ENCODE results near the gene PTPRC.
A peak's percentile ranks its signal among the peaks of the same experiment; 100 is the strongest.

The PTPRC gene

DNA sequence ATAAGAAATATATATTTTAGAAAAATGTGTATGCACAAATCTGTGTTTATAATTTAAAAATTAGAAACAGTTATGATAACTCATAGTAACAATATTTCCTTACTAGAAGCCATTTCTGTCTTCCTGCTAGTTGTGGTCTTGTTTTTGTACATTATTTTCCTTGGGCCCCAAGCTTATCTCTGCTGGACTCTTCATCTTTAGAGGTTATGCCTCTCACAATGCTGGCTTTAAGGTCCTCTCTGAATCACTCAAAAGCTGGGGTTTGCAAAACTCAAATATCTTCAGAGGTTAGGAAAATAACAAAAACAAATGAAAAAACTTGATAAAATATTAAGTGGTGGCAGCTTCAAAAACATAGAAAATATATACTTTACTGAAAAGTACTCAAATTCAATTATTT, 133.8 kb downstream of the PTPRC start:
- DNase-seq: no peak

DNA sequence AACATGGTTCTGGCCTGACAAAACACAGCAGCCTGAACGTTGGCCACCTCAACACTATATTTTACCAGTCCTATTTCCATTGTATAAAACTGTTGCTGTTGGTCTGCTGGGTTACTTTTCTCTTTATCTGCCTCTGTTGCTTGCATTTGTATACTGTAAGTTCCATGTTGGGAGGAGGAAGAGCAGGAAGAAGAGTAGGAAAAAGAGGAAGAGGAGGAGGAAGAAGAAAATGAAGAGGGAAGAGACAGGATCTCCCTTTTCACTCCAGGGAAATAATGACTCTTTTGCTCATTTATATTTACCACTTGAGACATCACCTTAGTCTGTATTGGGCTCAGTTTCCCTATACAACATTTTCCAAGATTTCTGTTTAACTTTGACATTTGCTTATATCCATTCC, 134.2 kb downstream of the PTPRC start:
- no peak for DNase-seq

DNA sequence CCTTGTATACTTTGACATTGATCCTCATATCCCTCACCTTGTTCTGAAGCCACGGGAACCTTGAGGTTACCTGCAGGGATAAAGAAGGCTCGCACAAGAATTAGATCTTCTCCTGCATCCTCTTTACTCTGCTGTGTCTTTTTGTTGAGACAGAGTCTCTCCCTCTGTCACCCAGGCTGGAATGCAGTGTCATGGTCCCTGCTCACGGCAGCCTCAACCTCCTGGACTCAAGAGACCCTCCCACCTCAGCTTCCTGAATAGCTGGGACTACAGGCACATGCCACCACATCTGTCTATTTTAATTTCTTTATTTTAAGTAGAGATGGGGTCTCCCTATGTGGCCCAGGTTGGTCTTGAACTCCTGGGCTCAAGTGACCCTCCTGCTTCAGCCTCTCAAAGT, 134.7 kb downstream of the PTPRC start:
- DNase-seq: no peak

DNA sequence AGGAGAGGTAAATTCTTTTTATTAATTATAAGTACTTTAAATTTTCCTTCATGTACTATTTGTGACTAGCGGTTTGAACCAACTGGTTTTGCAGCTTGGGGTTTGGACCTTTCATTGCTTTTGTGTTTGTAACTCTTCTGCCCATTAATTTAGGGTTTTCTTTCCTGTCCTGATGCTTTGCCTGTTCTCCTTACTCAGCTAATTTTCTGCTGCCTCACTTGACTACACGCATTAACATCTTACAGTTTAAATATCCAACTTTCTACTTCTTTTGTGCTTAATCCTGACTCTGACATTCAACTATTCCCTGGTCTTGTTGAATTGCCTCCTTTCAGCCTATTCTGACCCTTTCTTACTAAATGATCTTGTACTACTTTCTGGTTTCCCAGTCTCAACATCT, 135.6 kb downstream of the PTPRC start:
- no peak for DNase-seq

DNA sequence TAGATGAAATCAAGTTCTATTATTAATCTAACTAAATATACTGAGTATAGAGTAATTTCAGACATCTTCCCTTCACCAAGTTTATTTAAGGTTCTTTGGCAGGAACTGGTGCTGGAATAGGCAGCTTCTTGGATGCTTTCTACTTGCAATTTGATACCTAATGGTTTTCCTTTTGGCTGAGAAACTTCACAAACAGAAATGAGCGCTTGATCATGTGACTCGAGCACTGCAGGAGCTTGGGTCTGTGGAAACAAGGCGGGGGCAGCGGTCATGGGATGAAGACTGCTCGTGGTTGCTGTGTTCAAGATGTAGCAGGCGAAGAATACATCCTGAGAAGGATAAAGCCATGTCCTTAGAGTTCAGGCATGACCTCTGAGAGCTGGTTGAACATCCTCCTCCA, 136.8 kb downstream of the PTPRC start:
- DNase-seq: no peak

DNA sequence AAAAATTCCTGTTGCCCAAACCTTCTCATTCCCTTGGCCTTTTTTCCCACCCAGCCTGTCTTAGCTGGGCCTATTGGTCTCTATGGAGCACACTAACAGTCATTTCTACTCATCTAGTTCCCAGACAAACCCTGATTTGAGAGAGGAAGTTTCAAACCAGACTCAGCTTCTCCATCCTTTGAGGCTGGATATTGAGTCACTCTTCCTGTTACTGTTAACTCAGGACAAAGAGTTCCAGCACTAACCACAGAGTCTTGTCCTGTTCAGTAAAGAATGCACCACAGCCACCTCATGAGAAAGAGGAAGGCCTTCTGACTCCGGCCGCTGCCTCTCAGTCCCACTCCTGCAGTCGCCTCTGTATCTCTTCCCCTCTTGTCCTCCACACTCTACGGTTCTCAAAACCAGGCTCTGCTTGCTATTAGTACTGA, 137.8 kb downstream of the PTPRC start:
- peak in 1 of 2 donors; percentile 52 for DNase-seq

DNA sequence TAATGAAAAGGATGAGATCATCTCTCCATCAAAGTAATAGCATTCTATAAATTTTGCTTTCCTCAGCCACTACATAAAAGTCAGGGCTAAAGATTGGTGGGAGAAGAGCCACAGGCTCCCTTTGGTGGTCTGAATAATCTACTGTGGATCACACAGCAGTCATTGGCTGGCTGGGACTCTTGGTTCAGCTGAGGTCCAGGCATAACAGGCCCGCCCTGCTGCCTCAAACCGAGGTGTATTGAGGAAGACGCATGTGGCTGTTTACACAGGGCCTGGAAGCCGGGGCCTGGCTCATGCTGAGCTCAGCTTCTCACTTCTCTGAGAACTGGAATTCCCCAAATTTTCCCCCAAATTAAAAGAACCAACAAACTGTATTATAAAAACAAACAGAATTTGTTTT, 139.2 kb downstream of the PTPRC start:
- DNase-seq: peak in 1 of 2 donors; percentile 15

DNA sequence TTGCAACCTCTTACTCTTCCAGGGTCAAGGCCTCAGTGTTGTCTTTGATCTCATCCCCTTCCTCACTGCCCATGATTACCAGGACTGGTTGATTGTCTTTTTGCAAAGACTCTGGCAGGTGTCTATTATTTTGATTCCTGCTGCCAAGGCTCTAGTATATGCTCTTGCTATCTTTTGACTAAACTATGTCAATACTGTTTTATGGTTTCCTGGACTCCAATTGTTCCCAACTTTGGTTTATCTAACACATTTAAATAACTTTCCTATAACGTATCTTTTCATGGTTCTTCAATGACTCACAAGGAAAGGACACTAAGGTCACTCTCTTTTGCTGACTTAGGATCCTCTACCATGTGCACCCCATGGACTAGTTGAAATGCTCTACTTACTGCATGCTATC, 141.5 kb downstream of the PTPRC start:
- DNase-seq: no peak

DNA sequence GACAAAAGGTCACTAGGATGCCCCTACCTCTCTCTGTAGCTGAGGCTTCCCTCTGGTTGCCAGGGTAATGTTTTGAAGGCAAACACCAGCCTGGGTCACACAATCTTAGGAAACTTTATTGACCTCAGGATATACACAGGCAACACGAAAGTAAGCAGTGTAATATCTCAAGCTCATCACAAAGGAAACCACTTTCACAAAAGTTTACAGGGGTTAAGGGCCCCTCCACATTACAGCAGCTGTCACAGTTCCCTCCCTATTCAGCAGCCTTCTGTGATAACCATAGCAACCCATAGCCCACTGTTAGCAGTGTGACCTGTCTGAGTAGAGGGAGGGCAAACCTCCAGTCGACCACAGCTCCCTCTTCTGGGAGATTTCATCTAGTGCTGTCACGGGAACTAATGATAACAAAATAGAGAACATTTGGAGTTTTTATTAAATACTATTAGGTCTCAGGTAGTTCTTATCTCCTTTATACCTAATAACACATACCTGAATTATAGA, 149.8 kb downstream of the PTPRC start:
- peak; percentile 51 to 53 for DNase-seq

DNA sequence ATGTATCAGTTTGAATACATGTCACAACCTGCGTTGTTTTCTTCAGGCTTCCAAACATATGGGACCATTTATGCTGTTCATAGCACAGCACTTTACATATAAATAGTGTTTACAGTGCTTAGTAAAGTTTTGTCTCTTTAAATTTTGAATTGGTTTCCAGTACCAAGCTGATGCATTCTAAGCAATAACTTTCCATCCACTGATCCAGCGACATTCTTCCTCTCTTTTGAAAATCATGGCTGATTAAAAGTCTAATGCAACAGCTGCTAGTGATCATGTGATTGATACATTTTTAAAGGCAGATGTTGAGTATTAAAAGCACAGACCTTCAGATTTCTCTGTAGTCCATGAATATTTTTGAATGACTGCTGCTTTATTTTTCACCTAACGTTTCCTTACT, 154.9 kb downstream of the PTPRC start:
- no peak for DNase-seq

DNA sequence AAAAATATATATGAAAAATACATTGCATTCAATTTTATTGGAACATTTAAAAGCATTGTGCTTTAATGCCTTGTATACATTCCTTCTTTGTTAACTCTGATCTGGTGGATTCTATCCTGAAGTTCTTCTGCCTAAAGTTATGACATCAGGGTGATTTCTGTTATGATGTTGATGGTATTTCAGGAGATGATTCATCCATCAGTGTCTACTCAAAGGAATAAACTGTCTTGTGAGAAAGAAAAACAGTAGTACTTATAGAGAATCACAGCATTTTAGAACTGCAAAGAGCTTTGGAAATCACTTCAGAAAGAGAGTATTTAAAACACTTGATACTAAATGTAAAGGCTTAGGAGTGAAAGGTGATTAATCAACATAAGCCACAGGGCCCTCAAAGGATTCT, 155.7 kb downstream of the PTPRC start:
- DNase-seq: no peak

DNA sequence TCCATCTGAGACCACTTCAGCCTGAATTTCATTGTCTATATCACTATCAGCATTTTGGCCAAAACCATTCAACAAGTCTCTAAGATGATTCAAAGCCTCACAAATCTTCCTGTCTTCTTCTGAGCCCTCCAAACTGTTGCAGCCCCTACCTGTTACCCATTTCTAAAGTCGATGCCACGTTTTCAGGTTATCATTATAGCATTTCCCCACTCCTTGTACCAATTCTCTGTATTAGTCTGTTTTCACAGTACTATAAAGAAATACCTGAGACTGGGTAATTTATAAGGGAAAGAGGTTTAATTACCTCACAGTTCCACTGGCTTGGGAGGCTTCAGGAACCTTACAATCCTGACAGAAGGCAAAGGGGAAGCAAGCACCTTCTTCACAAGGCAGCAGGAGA, 158.8 kb downstream of the PTPRC start:
- no peak for DNase-seq

DNA sequence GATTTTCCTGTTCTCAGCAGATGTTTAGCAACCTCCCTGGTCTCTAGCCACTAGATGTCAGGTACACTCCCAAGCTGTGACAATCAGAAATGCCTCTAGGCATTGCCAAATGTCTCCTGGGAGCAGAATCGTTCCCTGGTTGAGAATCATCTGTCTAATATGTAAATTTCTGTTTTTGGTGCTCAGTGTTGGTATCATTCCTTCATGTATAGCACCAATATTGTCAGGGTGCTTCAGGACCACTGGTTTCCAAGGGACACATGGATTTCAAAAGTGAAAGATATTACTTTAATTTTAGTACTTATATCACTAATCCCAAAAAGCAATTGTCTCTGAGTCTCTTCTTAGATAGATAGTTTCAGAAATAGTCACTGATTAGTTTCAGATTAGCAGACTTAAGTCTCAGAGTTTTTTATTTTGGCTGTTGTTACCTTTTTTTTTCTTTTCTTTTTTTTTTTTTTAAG, 160.1 kb downstream of the PTPRC start:
- no peak for DNase-seq

DNA sequence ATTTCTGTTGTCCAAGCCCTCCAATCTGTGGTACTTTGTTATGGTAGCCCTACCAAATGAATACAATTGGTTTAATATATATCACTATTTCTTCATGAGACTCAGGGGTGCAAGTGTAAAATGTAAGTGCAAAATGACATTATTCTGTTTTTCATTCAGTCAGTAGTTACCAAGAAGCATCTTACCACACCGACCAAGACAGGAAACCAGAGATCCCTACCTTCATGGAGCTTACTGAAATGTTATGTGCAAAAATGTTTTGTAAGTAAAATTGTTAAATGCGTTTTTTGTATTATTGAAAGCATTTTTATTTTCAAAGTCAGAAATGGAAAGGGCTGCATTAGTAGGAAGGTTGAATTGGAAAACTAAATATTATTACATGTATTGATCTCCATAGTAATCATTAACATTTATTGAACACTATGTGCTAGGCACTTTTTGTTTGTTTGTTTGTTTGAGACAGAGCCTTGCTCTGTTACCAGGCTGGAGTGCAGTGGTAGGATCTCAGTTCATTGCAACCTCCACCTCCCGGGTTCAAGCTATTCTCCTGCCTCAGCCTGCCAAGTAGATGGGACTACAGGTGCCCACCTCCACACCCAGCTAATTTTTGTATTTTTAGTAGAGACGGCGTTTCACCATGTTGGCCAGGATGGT, 166.8 kb downstream of the PTPRC start:
- DNase-seq: no peak

DNA sequence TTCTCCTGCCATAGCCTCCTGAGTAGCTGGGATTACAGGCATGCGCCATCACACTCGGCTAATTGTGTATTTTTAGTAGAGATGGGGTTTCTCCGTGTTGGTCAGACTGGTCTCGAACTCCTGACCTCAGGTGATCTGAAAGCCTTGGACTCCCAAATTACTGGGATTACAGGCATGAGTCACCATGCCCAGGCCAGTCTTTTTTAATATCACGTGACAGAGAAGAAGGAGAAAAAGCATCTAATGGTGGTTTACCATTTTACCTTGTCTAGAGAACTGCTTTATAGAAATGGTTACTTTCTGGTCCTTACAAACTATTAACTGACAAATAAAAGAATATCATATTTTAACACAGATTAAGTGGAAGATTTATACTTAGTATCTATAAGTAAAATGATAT, 168.0 kb downstream of the PTPRC start:
- DNase-seq: no peak
